Activated CD8-positive, alpha-beta memory T cell treated with anti-CD3 and anti-CD28 coated beads for 1 hour (primary cell): ENCODE data around the gene TRAF7.

Experiments used
- DNase-seq, 2 donors: peaks; one replicate each; pipeline ENCODE4 v3.0.0-alpha.2; 2020; ENCODE audit warnings: low read depth in 1 of 2; ENCODE audit errors: extremely low read depth in 1 of 2

TRAF7 gene

GRCh38 chr16:2163211-2163881 is 7.8 kb downstream of the TRAF7 start:
- no peak for DNase-seq

DNA sequence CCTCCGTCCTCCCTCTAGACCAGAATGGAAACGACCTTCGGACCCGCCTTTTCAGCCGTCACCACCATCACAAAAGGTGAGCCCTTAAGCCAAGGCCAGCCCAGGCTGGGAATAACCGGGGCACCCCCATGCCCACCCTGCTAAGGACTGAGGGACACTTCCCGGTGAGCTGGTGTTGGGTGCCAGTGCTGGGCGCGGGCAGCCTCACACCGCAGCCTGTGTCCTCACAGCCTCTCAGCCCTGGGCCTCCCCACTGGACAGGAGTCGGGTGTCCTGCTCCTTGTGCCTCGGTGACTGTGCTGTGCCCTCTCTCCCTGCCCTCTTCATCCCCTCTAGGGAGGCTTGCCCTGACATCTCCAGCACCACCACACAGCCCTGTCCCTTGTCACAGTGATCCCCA is 10.3 kb downstream of the TRAF7 start:
- DNase-seq: no peak

DNA sequence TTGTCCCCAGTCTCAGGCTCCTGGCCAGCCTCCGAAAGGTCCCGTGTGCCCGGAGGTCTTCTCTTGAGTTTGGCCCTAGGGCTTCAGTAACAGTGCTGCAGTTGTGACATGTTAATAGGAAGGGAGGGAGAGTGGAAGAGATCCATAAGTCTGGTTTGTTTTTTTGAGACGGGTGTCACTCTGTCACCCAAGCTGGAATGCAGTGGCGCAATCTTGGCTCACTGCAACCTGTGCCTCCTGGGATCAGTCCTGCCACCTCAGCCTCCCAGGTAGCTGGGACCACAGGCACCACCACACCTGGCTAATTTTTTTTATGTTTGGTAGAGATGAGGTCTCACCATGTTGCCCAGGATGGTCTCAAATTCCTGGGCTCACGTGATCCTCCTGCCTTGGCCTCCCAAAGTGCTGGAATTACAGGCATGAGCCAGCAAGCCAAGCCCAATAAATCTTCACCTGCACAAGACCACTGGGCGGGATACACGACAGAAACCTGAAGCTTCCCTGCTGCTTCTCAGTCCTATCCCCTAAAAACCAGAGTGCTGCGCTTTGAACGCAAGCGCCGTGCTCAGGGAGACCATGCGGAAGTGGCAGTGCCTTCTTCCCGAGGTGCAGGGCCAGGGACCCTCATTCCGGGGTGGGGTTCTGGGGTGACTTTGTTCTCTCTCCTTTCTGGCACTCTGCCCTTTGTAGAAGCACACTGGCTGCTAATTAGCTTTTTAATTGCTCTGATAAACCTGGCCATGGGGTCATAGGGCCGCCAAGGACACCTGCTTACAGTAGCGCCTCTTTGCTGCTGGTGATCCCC is 10.9 kb downstream of the TRAF7 start:
- DNase-seq: no peak

DNA sequence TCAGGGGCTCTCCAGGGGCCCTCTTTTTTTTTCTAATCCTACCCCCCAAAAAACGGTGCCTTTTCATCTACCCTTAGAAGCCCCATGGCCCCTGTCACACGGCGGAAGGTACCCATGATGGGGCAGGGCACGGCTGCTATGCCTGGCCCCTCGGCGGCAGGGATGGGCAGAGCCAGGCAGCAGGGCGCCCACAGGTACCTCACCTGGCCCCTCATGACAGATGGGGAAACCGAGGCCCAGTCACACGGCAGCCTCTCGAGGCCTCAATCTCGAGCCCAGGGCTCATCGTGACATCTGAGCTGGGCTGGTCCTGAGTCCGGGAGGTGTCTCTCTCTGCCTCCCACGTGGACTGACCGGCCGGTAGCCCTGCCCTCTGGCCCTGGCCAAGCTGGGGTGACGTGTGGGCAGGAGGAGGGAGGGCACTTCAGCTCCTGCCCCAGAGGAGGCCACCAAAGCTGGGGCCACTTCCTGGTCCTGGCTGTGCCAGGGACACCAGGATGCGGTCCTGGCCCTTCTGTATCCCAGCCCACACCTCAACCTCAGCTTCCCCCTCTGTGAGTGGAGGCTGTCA is 11.6 kb downstream of the TRAF7 start:
- DNase-seq: no peak

DNA sequence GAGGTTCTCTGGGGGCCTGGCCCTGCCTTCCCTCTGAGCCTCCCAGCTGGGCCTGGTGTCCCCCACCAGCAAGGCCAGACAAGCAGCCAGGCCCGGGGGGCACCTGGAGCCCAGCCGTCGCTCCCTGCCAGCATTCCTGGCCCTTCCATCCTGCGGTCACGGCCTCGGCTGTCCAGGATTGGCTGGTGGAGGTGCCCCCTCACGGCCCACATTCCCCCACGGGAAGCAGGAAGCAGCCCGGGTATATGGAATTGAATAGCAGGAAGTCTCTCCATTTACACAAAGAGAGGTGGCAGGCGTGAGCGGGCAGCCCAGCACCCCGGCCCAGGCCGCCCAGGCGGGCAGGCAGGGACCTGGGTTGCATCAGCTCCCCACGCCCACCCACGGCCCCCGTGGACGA is 14.5 kb downstream of the TRAF7 start:
- no peak for DNase-seq

GRCh38 chr16:2170587-2171435 is 15.2 kb downstream of the TRAF7 start:
- no peak for DNase-seq

- no peak for DNase-seq
Measured at GRCh38 chr16:2171601-2172178, 16.1 kb downstream of the TRAF7 start.

- no peak for DNase-seq
Measured at GRCh38 chr16:2172688-2173335, 17.2 kb downstream of the TRAF7 start.

- DNase-seq: no peak
Measured at GRCh38 chr16:2173366-2173765, 17.8 kb downstream of the TRAF7 start.

DNA sequence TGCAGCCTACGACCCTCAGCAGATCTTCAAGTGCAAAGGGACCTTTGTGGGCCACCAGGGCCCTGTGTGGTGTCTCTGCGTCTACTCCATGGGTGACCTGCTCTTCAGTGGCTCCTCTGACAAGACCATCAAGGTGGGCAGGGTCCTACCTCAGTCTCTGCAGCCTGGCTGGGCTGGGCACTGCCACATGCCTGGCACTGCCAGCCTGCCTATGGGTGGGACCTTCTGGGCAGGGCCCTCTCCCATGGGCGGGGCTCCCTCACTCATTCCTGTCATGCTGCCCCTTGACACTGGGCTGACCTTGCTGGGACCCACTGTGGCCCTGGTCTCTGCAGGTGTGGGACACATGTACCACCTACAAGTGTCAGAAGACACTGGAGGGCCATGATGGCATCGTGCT is 18.3 kb downstream of the TRAF7 start:
- no peak for DNase-seq

DNA sequence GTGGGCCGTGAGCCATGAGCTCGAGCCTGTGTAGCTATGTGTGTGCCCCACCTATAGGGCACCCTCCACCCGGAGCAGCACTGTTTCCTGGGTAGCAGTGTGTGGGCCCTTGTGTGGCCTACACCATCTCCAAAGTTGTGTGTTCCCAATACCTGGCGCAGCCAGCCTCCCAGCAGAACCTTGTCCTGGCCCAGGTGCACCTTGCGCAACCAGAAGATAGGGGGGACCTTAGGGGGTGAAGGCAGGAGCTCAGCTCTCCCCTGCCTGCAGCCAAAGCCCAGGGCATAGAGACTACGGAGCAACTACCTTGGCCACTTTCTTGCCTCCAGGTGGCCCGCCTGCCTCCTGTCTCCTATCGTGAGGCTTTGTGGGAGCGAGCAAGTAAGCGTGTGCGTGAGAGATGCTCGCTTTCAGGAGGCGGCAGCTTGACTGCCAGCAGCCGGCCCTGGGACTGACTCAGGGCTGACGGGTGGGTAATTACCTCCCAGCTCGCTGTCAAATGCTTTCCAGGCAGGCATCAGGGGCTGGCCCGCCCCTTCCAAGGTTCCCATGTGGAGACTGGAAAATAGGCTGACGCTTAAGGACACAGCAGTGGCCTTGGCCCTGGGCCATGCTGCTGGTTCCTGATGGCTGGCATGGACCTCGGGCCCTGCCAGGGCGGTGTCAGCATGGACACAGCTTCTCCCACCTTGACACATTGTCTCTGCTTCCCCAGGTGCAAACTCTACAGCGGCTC is 19.0 kb downstream of the TRAF7 start:
- no peak for DNase-seq

GRCh38 chr16:2175454-2175853 is 19.9 kb downstream of the TRAF7 start:
- DNase-seq: no peak

GRCh38 chr16:2176047-2176446 is 20.5 kb downstream of the TRAF7 start:
- DNase-seq: no peak

DNA sequence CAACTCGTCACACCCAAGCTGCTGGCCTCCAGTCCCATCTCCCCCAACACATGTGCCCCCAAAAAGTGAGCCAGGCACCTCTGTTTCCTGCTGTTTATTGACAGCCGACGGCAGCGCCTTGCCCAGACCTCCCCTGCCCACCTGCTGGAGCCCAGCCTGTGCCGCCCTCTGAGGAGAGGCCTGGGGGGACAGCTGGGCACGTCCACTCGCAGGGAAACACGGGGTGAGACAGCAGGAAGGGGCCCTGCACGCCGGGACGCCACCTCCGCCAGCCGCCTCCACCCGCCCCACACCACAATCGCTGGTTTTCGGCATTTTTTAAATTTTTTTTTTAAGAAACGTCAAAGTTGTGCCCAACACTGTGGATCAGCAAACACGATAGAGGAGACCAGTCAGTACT is 21.5 kb downstream of the TRAF7 start:
- DNase-seq: no peak

DNA sequence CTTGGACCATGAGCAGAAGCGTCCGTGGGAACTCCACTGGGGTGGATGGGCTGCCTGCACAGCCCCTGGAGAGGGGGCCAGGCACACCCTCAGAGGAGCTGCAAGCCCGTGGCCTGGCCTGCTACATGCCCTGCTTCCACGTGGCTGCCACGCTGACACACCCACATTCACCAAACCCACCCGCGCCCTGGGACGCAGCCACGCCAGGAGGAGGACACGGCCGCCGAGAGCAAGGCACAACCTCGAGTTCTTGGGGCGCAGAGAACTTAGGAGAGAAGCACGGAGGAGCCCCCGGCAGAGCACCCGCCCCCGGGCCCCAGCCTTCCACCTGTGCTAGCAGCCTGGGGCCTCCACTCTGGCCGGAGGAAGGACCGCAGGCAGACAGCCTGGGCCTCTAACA is 22.0 kb downstream of the TRAF7 start:
- DNase-seq: no peak

GRCh38 chr16:2178321-2179106 is 22.9 kb downstream of the TRAF7 start:
- DNase-seq: peak in 1 of 2 donors; percentile 19

GRCh38 chr16:2179107-2179501 is 23.5 kb downstream of the TRAF7 start:
- no peak for DNase-seq

DNA sequence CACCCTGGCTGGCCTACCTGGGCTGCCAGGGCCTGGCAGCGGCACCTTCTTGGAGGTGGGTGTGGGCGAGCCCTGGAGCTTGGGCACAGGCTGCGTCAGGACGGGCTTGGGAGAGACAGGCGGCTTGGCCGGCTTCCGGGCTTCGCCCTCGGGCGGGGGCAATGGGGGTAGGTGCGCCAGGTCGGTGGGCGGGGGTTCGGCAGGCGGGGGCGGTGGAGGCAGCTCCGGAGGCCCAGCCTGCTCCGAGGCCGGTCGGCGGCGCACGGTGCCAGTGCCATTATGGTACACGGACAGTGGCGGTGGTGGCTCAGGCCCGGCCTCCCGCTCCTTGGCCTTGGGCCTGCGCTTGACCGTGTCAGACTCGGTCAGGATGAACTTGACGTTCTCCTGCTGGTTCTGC is 24.0 kb downstream of the TRAF7 start:
- no peak for DNase-seq

DNA sequence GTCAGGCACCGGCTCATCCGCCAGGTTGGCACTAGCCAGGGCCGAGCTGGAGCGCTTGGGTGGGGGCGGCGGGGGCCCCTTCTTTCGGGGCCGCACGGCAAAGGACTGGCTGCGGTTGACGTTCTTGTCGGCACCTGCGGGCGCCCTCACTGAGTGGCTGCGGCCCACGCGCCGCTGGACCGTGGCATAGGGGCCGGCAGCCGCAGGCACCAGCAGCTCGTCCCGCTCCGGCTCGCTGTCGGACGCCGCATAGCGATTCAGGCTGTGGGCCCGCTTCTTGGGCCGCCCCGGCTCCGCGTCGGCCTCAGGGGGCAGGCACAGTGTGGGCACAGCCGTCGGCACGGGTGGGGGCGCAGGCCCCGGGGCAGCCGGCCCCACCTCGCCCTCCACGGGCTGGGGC is 24.9 kb downstream of the TRAF7 start:
- no peak for DNase-seq
